Stimulated activated effector memory CD8-positive, alpha-beta T cell treated with anti-CD3 and anti-CD28 coated beads, Interleukin-12 subunit alpha, Interleukin-12 subunit beta, amount 100 ng/mL, for 72 hours (primary cell): ENCODE data around the gene FEM1B.
A peak's percentile ranks its signal among the peaks of the same experiment; 100 is the strongest.

ENCODE experiments used
- ATAC-seq: fragments of 150-1000 bp; cut with Tn5 transposase; 2 replicates; pipeline ENCODE4 v1.10.0; 2021
- DNase-seq, 2 donors: peaks; one replicate each; pipeline ENCODE4 v3.0.0; 2021 to 2022; ENCODE audit warnings: low spot score in 2 of 2
- H3K27ac Mint-ChIP-seq: one replicate; pipeline ENCODE4 v1.8.0; 2022; ENCODE audit warnings: mild to moderate bottlenecking, mixed read lengths
- H3K36me3 Mint-ChIP-seq: one replicate; pipeline ENCODE4 v1.8.0; 2022; ENCODE audit warnings: mild to moderate bottlenecking, mixed read lengths
- H3K4me1 Mint-ChIP-seq: one replicate; pipeline ENCODE4 v1.8.0; 2022; ENCODE audit warnings: mixed read lengths
- H3K4me3 Mint-ChIP-seq: one replicate; pipeline ENCODE4 v1.8.0; 2022; ENCODE audit warnings: mild to moderate bottlenecking, mixed read lengths
- H3K9me3 Mint-ChIP-seq: one replicate; pipeline ENCODE4 v1.8.0; 2022; ENCODE audit warnings: mixed read lengths

The FEM1B gene

GRCh38 chr15:68316061-68316804 lies 38.7 kb downstream of the FEM1B start:
- Mint-ChIP-seq H3K4me3 (no peak overlapping the region), H3K27ac (peak overlapping the region; percentile 63), H3K9me3 (no peaks in the 10 kb centered on the region), H3K36me3 (no peaks in the 10 kb centered on the region), H3K4me1 (no peaks in the 10 kb centered on the region)
- DNase-seq: no peak
- ATAC-seq: no peak

- no peak for DNase-seq
- no peaks in the 10 kb centered on the region for H3K9me3 Mint-ChIP-seq
- H3K4me1 Mint-ChIP-seq: no peaks in the 10 kb centered on the region
- no peak for ATAC-seq
- no peak overlapping the region for H3K4me3 Mint-ChIP-seq
- no peaks in the 10 kb centered on the region for H3K36me3 Mint-ChIP-seq
- no peak overlapping the region for H3K27ac Mint-ChIP-seq
Observed at GRCh38 chr15:68317281-68318007, 39.9 kb downstream of the FEM1B start.

GRCh38 chr15:68318008-68318835 lies 40.7 kb downstream of the FEM1B start:
- no peak for ATAC-seq
- H3K4me3 Mint-ChIP-seq: no peak overlapping the region
- no peaks in the 10 kb centered on the region for H3K36me3 Mint-ChIP-seq
- DNase-seq: no peak
- H3K27ac Mint-ChIP-seq: no peak overlapping the region
- H3K9me3 Mint-ChIP-seq: no peaks in the 10 kb centered on the region
- H3K4me1 Mint-ChIP-seq: no peaks in the 10 kb centered on the region

- Mint-ChIP-seq H3K27ac (no peak overlapping the region), H3K4me3 (no peak overlapping the region), H3K4me1 (no peaks in the 10 kb centered on the region), H3K9me3 (no peaks in the 10 kb centered on the region), H3K36me3 (no peaks in the 10 kb centered on the region)
- ATAC-seq (no peak), DNase-seq (no peak)
Observed at GRCh38 chr15:68318931-68319909, 41.7 kb downstream of the FEM1B start.

- H3K36me3 Mint-ChIP-seq: no peaks in the 10 kb centered on the region
- no peak for ATAC-seq
- H3K27ac Mint-ChIP-seq: no peak overlapping the region
- no peaks in the 10 kb centered on the region for H3K4me1 Mint-ChIP-seq
- H3K9me3 Mint-ChIP-seq: no peaks in the 10 kb centered on the region
- H3K4me3 Mint-ChIP-seq: no peak overlapping the region
- DNase-seq: no peak
Observed at GRCh38 chr15:68319997-68320396, 42.5 kb downstream of the FEM1B start.

GRCh38 chr15:68321229-68321628 lies 43.7 kb downstream of the FEM1B start:
- no peak for ATAC-seq
- Mint-ChIP-seq H3K4me1 (no peaks in the 10 kb centered on the region), H3K27ac (no peak overlapping the region), H3K9me3 (no peaks in the 10 kb centered on the region), H3K4me3 (no peak overlapping the region), H3K36me3 (no peaks in the 10 kb centered on the region)
- no peak for DNase-seq

GRCh38 chr15:68322796-68323195 lies 45.3 kb downstream of the FEM1B start:
- Mint-ChIP-seq H3K4me3 (no peak overlapping the region), H3K9me3 (no peaks in the 10 kb centered on the region), H3K27ac (no peak overlapping the region), H3K36me3 (no peaks in the 10 kb centered on the region), H3K4me1 (peaks cover 9% of the 10 kb centered on the region)
- no peak for DNase-seq
- ATAC-seq: no peak

- DNase-seq: no peak
- Mint-ChIP-seq H3K27ac (no peak overlapping the region), H3K36me3 (no peaks in the 10 kb centered on the region), H3K4me3 (no peak overlapping the region), H3K4me1 (peaks cover 11% of the 10 kb centered on the region), H3K9me3 (no peaks in the 10 kb centered on the region)
- ATAC-seq: no peak
Observed at GRCh38 chr15:68325726-68326125, 48.2 kb downstream of the FEM1B start.

GRCh38 chr15:68326711-68327354 lies 49.3 kb downstream of the FEM1B start:
- Mint-ChIP-seq H3K36me3 (no peaks in the 10 kb centered on the region), H3K9me3 (no peaks in the 10 kb centered on the region), H3K27ac (peak overlapping the region; percentile 72), H3K4me1 (peaks cover 11% of the 10 kb centered on the region), H3K4me3 (no peak overlapping the region)
- ATAC-seq (no peak), DNase-seq (no peak)

GRCh38 chr15:68328443-68328842 lies 50.9 kb downstream of the FEM1B start:
- Mint-ChIP-seq H3K4me1 (peaks cover 11% of the 10 kb centered on the region), H3K4me3 (no peak overlapping the region), H3K36me3 (no peaks in the 10 kb centered on the region), H3K9me3 (no peaks in the 10 kb centered on the region), H3K27ac (no peak overlapping the region)
- DNase-seq (no peak), ATAC-seq (no peak)

- Mint-ChIP-seq H3K27ac (no peak overlapping the region), H3K9me3 (no peaks in the 10 kb centered on the region), H3K4me3 (no peak overlapping the region), H3K36me3 (no peaks in the 10 kb centered on the region), H3K4me1 (peaks cover 11% of the 10 kb centered on the region)
- no peak for DNase-seq
- no peak for ATAC-seq
Observed at GRCh38 chr15:68328964-68329363, 51.4 kb downstream of the FEM1B start.

- Mint-ChIP-seq H3K4me3 (no peak overlapping the region), H3K27ac (no peak overlapping the region), H3K4me1 (peaks cover 11% of the 10 kb centered on the region), H3K9me3 (no peaks in the 10 kb centered on the region), H3K36me3 (no peaks in the 10 kb centered on the region)
- DNase-seq (no peak), ATAC-seq (no peak)
Observed at GRCh38 chr15:68330416-68330815, 52.9 kb downstream of the FEM1B start.

- Mint-ChIP-seq H3K9me3 (no peaks in the 10 kb centered on the region), H3K27ac (no peak overlapping the region), H3K4me1 (peaks cover 11% of the 10 kb centered on the region)
Observed at GRCh38 chr15:68330901-68331300, 53.4 kb downstream of the FEM1B start.

GRCh38 chr15:68332266-68332665 lies 54.7 kb downstream of the FEM1B start:
- Mint-ChIP-seq H3K27ac (no peak overlapping the region), H3K4me3 (no peak overlapping the region), H3K4me1 (peaks cover 8% of the 10 kb centered on the region), H3K9me3 (no peaks in the 10 kb centered on the region), H3K36me3 (no peaks in the 10 kb centered on the region)
- no peak for ATAC-seq
- no peak for DNase-seq

More at GRCh38 chr15:68330901-68331300, 53.4 kb downstream of the FEM1B start:
- no peak for ATAC-seq
- H3K36me3 Mint-ChIP-seq: no peaks in the 10 kb centered on the region
- H3K4me3 Mint-ChIP-seq: no peak overlapping the region
- DNase-seq: no peak
